K562 (cell line): ENCODE measurements around the gene SIM1.

Source experiments
- CEBPB ChIP-seq: fragments of 450-650 bp; IDR thresholded peaks from 2 replicates; pipeline ENCODE4 v1.6.1; 2016; ENCODE audit warnings: missing genetic modification characterization, missing compliant biosample characterization
- HINFP ChIP-seq: fragments of 450-650 bp; conservative IDR thresholded peaks from 2 replicates; pipeline ENCODE4 v1.6.1; 2016; ENCODE audit warnings: missing genetic modification characterization, low read depth, mild to moderate bottlenecking, control low read depth, missing compliant biosample characterization
- RFX7 ChIP-seq: fragments of 250-450 bp; sonication (Bioruptor Pico); IDR thresholded peaks from 2 replicates; pipeline ENCODE4 v1.5.1; 2021; ENCODE audit warnings: mild to moderate bottlenecking
- SMARCB1 ChIP-seq: IDR thresholded peaks from 2 replicates; pipeline ENCODE4 v1.6.1; 2011; ENCODE audit warnings: improper control_type of control experiment, low read depth; ENCODE audit not compliant: insufficient read length

GRCh38 chr6:100467129-100468015 is 2.7 kb upstream of the SIM1 start:
- no peak for TF ChIP-seq RFX7 (CRISPR knock-in tag)
- no peak for TF ChIP-seq HINFP (tag)
- TF ChIP-seq SMARCB1, result no peak
- no peak for TF ChIP-seq CEBPB (tag)
